ENCODE data around the gene TNFRSF21.

DNA sequence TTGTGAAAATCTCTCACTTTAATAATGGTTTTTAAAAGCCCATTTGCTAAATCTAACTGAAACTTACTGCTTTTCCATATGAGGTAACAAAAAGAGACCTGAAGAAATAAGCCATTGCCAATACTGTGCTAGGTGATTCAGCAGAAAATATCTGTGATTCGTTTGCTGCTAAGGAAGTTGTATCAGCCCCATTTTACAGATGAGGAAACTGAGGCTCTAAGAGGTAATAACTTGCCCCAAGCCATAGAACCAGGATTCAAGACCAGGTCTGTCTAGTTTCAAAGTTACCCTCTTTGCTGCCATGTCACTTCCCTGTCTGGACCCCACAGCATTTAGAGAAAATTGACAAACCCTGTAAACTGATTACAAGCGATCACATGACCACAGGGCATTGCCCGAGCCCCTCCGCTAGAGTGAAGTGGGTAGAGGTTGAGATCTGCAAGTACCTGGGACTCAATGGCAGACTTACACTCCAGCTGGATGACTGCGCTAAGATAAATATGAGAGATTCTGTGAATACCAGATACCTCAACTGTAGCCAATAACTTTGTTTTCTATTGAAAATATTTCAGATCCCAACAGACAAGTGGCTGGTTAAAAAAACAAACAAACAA lies 69.3 kb downstream of the TNFRSF21 start:
- TF ChIP-seq POLR2A (IDR thresholded peaks at IDR 0.05), result no peak
- TF ChIP-seq, protein P1, sequence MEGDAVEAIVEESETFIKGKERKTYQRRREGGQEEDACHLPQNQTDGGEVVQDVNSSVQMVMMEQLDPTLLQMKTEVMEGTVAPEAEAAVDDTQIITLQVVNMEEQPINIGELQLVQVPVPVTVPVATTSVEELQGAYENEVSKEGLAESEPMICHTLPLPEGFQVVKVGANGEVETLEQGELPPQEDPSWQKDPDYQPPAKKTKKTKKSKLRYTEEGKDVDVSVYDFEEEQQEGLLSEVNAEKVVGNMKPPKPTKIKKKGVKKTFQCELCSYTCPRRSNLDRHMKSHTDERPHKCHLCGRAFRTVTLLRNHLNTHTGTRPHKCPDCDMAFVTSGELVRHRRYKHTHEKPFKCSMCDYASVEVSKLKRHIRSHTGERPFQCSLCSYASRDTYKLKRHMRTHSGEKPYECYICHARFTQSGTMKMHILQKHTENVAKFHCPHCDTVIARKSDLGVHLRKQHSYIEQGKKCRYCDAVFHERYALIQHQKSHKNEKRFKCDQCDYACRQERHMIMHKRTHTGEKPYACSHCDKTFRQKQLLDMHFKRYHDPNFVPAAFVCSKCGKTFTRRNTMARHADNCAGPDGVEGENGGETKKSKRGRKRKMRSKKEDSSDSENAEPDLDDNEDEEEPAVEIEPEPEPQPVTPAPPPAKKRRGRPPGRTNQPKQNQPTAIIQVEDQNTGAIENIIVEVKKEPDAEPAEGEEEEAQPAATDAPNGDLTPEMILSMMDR (IDR thresholded peaks at IDR 0.05), result no peak
